Activated CD4-positive, CD25-positive, alpha-beta regulatory T cell treated with anti-CD3 and anti-CD28 coated beads, Interleukin-2, amount 50 U/mL, for 72 hours (primary cell): ENCODE results near the gene SFSWAP.
"Not testable (repeated sequence)": the region's sequence is repeated elsewhere in the genome, so short reads cannot be mapped to it uniquely, and the experiment has no call there.

Source experiments
- DNase-seq: peaks from one replicate; pipeline ENCODE4 v3.0.0; 2021

The SFSWAP gene

DNA sequence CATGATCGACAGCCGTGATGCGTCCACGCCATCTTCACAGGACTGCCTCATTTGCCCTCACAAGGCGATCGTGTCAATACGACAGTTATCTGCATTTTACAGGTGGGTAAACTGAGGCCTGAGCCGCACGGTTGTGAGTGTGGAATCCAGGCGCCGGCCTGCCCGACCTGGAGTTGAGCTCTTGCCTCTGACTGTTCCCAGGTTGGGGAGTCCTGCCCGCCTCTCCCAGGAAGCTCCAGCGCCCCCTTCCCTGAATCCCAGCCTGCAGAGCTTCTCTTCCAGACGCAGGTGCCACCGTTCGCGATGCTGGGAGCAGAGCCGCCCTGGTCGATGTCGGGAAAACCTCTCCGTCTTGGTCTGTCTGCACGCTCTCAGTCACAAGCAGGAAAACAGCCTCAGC is 31.1 kb upstream of the SFSWAP start:
- DNase-seq = not testable (repeated sequence)

DNA sequence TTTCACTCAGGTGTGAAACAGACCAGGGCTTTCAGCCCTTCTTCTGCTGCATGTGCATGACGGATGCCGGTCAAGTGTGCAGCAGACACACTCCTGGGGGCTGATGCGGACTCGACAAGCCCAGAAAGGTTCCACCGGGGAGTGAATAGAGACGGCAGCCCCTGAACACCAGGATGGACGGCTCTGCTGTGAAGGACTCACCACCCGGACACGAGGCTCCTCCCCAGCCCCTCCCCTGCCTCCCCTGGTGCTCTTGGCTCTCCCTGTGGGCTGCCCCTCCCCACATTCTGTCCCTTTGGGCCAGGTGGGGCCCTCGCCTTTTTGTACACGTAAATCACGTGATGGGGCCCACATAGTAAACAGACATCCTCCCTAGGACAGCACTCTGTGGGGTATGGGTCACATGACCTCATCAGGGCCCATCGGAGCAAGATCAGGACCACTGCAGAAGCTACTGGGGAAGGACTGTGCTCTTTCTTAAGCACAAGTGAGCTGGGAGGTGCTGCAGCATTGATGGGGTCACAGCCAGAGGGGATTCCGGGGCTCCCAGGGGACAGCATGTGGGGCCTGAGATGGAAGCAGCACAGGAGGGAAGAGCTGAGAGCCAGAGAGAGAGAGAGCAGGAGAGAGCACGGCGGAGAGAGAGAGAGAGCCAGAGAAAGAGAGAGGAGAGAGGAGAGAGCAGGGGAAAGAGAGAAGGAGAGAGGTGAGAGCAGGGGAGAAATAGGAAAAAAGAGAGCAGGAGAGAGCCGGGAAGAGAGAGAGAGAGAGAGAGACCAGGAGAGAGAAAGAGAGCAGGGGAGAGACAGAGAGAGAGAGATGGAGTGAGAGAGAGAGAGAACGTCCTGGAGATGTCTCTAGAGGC is 30.3 kb upstream of the SFSWAP start:
- not testable (repeated sequence) for DNase-seq

DNA sequence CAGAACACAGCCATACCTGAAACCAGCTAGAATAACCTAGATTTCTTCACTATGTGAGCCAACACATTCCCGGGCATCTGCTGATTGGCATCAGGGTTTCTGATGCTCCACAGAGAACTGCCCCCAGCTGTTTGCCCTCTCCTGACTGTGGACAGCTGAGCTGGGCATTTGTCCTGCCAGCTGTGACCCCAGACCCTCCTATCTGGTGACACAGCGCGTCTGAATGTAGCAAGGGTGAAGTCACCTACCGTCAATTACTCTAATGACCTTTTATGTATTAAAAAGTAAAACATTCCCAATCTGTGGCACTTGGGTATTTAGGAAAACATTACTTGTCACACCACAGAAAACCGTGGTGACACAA is 29.7 kb upstream of the SFSWAP start:
- no peak for DNase-seq

DNA sequence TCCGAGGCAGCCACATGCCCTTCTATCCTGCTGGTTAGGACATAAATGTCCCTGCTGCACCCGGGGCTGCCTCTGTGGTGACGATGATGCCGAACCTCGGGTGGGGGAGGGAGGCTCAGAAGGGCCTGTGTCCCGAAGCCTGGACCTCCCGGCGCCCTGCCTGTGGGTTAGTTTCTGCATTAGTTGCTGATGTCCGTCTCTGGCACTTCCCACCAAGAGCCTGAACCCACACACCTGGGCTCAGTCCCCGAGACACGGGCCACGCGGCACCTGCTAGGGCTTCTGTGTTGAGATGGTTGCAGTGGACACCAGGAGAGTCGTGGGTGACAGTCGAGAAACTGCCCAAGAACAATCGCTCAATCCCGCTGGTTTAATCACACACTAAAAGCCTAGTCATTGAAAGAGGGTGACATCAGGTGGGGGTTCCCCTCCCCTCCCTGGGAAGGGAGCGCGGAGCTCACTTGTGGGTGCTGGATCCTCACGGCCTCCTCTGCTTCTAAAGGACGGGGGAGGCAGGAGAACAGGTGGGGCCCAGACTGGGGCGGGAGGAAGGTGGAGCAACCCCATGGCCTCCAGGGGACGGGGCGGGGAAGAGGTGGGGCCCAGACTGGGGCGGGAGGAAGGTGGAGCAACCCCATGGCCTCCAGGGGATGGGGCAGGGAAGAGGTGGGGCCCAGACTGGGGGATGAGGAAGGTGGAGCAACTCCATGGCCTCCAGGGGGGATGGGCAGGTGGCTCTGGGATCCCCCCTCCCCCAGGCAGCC is 29.0 kb upstream of the SFSWAP start:
- peak; percentile 60 for DNase-seq

DNA sequence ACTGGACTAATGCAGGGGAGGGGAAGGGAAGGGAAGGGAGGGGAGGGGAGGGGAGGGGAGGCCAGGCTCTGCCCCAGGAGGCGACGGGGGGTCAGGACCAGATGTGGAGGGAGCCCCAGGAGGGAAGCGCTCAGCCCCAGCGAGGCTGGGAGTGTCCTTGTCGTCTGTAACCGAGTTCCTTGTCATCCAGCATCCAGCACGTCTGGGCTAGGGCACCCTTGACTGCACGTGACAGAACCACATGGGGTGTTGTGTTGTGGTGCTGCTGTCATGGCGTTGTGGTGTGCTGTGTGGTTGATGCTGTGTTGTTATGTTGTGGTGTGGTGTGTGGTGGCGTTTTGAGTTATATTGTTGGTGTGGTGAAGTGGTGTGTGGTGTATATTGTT is 28.4 kb upstream of the SFSWAP start:
- DNase-seq = peak; percentile 39

DNA sequence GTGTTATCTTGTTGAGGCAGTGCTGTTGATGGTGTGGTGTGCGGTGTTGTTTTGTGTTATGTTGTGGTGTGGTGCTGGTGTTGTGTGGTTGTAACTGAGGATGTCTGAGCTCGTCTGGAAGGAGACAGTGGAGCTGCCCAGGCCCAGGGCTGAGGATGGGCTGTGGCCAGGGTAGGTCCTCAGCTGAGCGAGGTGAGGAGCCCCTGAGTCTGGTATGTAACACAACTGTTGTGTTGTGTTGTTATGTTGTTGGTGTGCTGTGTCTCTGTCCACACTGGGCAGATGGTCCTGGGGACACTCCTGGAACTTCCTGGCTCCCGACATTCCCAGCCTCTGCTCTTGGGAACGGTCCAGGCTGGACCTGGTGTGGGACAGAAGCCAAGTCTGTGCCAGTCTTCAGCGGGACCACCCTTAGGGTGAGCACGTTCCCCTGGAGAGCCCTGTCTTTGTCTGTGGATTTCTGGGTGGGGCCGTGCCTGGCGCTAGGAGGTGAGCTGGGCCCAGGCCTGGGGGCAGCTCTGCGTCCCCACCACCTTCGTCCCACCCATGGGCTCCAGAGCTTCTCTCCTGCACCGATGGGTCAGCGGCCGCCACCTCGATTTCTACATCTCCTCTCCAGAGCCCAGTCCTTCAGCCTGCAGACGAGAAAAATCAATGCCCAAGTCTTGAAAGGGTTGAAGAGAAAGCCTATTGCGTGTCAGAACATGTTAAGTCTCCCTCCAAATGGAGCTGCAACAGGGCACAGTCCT is 27.4 kb upstream of the SFSWAP start:
- no peak for DNase-seq

DNA sequence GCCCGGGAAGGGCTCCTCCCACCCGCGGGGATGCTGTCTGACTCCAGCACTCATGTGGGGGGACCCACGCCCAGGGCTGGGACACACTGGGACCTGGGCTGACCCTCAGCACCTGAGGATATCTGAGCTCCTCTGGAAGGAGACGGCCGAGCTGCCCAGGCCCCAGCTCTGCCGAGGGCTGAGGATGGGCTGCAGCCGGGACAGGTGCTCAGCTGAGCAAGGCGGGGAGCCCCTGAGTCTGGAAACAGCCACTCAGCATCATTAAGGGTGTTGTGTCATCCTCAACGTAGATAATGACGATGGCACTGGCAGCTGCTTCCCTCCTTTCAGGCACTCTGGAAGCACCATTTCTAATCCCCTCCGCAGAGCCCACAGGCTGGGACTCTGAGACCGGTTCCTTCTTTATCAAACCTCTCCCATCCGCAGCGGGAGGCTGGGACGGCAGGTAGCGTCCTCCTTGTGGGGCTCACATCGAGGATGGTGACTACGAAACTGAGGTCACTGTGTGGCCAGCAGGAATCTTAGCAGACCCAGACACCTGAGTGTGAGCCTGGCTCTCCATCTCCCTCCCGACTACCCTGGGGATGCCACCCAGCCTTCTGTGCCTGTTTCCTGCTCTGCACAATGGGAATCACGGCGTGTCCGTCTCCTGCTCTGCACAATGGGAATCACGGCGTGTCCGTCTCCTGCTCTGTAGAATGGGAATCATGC is 26.7 kb upstream of the SFSWAP start:
- DNase-seq = no peak

DNA sequence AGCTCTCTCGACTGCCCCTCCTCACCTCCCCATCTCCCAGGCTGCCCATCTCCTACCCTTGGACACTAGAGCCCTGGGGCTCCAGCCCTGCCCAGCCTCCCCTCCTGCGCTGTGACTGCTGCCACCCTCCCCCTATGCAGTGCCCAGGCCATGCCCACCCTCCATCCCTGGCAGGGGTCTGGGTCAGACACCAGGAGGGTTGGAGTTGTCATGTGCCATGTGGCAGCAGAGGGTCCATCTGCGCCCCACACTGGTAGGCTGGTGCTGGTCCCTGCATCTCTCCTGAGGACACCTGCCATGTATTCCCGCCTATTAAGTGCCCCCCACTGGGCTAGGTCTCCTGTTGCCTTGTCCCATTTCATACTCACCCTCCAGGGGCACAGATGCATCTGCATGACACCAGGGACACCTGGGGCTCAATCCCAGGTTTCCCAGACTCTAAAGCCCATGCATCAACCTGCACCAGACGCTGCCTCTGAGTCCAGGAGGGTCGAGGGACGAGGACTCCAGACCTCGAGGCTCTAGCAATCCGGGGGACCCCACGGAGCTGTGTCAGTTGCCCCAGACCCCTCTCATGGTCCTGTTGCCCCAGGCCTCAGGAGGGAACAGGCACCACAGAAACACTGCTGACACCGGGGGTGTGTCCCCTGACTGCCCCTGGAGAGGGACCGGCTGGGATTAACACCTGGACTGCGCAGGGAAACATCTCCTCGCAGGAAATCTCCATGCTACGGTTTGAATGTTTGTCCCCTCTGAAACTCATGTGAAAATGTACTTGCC is 23.4 kb upstream of the SFSWAP start:
- no peak for DNase-seq

DNA sequence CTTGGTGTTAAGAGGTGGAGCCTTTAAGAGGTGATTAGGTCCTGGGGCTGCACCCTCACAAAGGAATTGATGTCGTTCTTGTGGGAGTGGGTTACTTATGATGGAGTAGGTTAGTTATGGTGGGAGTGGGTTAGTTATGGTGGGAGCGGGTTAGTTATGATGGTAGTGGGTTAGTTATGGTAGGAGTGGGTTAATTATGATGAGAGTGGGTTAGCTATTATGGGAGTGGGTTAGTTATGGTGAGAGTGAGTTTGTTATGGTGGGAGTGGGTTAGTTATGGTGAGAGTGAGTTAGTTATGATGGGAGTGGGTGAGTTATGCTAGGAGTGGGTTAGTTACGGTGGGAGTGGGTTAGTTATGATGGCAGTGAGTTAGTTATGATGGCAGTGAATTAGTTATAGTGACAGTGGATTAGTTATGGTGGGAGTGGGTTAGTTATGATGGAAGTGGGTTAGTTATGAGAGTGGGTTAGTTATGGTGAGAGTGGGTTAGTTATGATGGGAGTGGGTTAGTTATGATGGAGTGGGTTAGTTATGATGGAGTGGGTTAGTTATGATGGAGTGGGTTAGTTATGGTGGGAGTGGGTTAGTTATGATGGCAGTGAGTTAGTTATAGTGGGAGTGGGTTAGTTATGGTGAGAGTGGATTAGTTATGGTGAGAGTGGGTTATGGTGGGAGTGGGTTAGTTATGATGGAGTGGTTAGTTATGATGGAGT is 22.6 kb upstream of the SFSWAP start:
- DNase-seq = no peak

DNA sequence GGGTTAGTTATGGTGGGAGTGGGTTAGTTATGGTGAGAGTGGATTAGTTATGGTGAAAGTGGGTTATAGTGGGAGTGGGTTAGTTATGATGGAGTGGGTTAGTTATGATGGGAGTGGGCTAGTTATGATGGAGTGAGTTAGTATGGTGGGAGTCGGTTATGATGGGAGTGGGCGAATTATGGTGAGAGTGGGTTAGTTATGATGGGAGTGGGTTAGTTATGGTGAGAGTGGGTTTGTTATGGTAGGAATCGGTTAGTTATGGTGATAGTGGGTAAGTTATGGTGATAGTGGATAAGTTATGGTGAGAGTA is 22.1 kb upstream of the SFSWAP start:
- DNase-seq = no peak

DNA sequence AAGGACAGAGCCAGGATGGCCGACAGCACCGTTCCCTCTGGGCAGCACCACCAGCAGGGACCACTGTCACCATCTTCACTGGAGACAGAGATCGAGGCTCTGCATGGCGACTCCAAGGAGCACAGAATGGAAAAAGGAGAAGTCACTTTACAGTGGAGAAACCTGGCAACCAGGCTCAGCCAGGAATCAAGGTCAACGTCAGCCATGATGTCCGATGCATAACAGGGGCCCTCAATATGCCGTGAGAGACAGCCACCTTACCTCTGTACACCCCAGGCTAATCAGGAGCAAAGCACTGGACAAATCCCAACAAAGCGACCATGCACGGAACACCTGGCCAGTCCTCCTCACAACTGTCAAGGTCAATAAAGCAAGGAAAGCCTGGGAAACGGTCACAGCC is 20.6 kb upstream of the SFSWAP start:
- DNase-seq = no peak

DNA sequence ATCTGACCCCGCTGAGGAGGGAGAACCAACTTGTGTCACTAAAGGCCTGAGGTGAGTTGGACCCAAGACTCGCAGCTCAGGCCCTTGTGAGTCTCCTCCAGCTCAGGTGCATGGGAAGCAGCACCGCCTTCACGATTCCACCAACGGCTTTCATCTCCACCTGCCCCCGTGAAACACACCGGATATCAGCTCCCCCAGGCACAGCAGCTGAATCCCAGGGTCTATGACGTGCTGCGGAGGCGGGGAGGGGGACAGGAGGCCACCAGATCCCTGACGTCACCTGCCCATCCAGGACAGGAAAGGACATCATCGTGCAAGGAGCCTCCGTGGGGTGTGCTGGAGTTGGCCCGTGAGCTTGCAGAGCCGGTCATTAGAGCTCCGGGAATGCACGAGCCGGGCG is 18.5 kb upstream of the SFSWAP start:
- DNase-seq = no peak

DNA sequence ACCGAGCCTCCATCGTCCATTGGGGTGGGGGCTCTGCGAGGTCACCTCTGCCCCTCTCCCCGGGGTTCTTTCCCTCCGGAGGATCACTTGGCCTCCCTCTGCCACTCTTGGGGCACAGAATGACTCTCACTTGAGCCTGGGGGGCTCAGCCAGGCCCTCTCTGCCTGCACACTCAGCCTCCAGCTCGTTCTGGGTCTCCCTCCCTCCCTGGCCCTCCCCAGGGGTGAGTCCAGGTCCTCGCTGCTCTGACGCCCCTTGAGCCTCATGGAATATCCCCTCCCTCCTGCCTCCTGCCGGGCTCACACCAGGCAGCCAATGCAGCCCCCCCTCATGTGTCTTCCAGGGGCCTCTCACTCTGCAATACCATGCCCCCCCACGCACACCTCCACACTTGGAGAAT is 17.7 kb upstream of the SFSWAP start:
- no peak for DNase-seq

DNA sequence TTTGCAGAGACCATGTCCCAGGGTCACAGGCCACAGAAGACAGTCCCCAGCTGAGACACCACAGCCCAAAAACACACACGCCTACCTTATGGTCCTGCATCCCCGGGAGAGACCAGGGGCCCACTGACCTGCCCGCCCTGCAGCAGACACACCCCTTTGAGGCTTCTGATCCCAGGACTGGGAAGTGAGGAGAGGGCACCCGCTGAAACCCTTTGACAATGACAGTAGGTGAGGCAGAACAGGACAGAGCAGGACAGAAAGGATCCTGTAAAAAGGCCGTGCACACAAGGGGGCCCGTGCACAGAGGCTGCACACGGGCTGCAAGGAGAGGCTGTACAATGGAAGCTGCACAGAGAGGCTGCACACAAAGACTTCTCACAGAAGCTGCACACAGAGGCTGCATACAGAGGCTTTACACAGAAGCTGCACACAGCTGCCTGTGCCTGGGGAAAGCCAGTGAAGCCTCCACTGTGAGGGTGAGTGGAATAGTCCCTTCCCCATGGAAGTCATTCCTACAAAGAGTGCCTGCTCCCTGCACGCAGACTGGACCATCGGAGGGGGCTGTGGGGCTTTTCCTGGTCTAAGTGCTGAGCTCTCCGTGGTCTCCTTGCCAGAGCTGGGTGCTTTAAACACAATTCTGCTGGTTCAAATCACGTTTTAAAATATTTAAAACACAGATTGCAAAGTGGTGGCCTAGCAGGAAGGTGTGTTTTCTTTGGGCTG is 16.6 kb upstream of the SFSWAP start:
- DNase-seq = no peak

DNA sequence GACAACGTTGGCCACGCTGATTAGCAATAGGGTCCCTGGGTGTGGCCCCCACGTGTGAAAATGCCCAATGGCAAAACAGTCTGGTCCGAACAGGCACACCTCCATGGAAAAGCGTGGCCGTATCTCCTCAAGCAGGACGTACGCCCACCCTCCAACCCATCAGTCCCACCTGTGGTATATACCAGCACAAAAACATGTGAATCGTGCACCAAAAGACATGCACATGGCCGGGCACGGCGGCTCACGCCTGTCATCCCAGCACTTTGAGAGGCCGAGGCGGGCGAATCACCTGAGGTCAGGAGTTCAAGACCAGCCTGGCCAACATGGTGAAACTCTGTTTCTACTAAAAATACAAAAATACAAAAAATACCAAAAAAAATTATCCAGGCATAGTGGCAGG is 14.9 kb upstream of the SFSWAP start:
- no peak for DNase-seq

DNA sequence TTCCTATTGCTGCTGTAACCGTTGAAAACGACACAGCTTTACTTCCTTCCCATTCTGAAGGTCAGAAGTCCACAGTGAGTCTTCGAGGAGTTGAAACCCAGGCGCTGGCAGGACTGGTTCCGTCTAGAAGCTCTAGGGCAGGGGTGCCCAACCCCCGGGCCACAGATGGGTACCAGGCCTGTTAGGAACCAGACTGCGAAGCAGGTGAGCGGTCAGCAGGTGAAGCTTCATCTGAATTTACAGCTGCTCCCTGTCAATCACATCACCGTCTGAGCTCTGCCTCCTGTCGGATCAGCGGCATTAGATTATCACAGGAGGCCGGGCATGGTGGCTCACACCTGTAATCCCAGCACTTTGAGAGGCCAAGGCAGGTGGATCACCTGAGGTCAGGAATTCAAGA is 12.6 kb upstream of the SFSWAP start:
- no peak for DNase-seq

DNA sequence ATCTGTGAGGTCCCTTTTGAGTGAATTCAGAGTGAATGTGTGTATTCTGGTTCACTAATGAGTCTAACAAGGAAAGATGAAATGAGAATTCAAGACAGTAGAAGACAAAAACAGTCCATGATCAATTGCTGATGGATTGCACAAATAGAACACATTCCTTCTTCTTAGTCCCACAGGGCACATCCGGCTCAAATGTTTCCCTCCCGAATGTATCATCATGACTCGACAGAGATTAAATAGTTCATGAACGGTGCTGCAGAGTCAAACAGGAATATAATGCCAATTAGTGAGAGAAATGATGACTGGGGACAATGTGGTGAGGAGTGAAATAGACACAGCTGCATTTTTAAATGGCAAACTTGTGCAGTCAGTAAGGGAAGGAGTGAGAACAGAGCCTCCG is 11.5 kb upstream of the SFSWAP start:
- DNase-seq = no peak

DNA sequence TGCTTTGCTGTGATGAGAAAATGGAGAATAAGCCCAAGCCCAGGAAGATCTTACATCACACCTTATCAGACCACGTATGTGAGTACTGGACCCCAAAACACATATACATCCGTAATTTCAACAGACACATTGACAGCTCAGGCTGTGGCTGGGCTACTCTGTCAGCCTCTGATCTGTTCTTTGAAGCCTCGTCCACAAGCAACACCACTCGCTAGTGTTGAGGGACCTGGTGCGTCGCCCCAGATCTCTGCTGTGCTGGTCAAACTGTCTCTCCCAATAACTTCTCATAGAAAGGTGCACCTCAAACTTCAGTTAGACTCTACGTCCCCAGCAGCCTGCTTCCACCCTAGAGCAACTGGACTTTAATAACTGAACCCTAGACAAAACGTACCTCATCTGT is 10.6 kb upstream of the SFSWAP start:
- DNase-seq = no peak

DNA sequence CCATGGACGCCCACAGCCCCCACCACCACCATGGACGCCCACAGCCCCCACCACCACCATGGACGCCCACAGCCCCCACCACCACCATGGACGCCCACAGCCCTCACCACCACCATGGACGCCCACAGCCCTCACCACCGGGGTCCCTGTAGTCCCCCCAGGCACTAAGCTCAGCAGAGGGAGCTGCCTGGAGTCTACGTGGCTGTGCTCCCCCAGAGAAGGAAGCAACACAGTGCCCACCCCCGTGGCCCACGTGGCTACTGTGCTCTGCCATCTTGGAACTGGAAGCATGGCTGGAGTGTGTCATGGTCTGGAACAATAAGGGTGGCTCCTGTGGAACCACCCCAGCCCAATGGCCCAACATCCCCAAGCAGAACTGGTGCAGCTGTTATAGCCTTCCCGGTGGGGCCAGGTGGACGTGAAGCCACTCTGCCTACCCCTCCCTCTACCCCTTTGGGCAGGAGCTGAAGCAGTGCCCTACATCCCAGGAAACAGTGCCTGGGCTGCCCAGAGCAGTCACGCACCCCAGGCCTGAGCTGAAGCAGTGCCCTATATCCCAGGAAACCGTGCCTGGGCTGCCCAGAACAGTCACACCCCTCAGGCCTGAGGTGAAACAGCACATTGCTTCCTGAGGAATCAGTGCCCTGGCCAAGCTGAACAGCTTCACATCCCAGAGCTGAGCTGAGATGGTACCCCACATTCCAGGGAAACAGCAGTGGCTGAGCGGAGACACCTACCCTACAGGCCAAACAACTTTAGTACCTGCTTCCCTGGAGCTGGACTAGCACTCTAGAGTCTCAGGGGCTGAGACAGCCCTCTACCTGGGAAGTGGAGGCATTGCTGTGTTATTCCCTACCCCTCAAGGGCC is 9.0 kb upstream of the SFSWAP start:
- no peak for DNase-seq

DNA sequence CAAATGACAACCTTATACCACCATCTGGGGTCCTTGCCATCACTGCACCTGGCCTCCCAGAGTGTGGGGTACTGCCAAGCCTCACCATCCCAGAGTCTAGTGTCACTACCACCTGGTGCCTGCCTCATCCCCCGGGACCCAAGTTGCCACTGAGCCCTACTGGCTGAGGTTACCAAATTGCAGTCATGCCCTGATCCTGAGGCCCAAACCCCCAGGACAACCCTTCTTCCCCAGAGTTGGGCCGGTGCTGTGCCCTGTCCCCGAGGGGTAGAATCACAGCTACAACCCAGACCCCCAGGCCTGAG is 8.4 kb upstream of the SFSWAP start:
- DNase-seq = no peak
